HG03064 (cell line): ENCODE results near the gene PEX1.
"Not testable (repeated sequence)": the region's sequence is repeated elsewhere in the genome, so short reads cannot be mapped to it uniquely, and the experiment has no call there.

Experiments
- ATAC-seq: cut with Tn5 transposase; IDR thresholded peaks from one replicate; pipeline ENCODE4 v1.9.1; 2021; ENCODE audit warnings: low read depth; ENCODE audit not compliant: unreplicated experiment

PEX1 gene

DNA sequence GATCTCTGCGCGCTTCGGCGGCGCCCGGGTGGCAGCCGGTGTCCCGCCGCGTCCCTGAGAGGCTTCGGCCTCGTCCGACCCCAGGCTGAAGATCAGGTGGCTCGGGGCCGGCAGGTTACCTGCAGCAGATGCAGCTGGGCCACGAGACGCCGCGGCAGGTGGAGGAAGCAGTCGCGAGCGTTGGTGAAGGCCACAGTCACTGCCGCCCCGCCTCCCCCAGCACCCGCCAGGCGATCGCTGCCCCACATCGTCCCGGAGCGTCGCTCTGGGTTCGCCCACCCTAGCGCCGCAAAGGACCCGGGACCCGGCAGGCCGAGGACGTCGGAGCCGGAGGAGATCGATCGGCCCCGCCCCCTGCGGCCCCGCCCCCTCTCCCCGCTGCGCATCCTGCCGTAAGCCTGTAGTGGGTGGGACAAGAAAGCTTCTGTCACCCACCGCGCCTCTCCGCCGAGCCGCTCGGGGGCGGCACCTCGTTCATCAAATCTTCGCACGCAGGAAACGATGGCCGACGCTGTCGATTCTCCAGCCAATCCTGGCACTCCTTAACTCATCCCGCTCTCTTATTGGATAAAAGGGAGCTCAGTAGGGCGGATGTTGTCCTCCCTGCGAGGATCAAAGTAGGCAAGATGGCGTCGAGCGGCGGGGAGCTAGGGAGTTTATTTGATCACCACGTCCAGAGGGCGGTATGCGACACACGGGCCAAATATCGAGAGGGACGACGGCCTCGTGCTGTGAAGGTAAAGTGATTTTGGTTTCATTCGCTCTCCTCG, at the start of gene PEX1, which contains the start of gene RBM48:
Gene PEX1, minus strand, starts transcription at position 333 of the 770 bp plus-strand sequence. Its CDS starts 85 bp downstream, at position 248.
Gene RBM48, plus strand, starts transcription at position 608 of the 770 bp plus-strand sequence. Its CDS starts 19 bp downstream, at position 627.
- ATAC-seq: peak; percentile 92

DNA sequence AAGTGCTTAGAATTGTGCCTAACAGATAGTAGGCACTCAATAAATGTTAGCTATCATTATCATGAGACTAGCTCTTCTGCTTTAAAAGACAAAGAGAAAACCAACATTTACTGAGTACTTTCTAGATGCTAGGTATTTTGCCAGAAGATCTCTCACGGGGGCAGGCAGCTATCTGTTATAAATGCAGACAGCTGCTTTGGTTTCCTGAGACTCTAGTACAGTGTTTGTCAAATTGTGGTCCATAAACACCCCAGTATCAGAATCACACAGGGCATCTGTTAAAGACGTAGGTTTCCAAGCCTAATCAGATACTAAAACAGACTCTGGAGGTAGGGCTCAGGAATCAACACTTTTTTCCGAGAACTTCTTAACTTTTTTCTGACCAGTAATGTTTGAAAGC, 48.0 kb upstream of the PEX1 start:
- no peak for ATAC-seq

DNA sequence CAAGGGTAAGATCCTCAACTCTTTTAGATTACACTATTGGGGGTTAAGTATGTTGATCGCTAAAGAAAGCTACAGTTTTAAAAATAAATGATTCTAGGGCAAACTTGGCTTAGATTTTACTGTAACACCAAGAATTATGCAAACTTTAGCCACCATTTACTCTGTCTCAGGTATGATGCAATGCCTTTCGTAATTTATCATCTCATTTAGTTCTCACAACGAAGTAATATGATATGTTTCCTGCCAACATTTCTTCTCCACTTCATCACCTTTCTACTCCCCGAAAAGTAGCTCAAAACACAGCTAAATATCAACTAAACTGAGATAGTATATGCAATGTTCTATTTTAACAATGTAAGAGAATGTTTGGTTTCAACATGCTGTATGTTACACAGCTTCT, 40.8 kb upstream of the PEX1 start:
- no peak for ATAC-seq

DNA sequence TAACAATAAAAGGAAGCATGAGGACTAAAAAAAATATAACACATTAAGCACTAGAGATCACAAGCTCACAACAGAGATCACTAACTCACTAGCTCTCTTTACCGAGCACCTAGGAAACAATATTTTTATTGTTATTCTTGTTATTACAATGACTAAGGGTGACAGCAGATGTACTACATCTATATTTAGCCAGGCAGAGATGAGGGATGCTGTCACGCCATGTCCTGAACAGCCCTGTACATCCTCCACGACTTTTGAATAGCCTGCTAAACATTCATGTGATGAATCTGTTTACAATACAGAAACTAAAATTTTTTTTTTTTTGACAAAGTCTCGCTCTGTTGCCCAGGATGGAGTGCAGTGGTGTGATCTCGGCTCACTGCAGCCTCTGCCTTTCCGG, 39.1 kb upstream of the PEX1 start:
- ATAC-seq: no peak

DNA sequence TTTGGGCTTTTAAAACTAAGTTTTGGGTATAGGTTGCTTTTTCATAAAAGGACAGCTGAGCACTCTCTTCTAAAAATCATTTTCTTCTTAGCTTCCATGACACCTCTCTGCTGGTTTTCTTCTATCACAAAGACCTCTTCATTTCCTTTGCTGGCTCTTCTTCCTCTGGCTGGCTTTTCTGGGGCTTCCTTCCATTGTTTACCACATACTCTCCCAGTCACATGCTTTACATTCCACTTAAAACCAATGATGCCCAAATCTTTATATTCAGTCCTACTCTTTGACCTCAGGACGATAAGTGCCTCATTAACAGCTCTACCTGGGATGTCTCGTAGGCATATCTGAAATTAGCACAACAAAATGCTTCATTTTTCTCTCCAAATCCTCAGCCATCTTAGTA, 35.0 kb upstream of the PEX1 start:
- no peak for ATAC-seq

DNA sequence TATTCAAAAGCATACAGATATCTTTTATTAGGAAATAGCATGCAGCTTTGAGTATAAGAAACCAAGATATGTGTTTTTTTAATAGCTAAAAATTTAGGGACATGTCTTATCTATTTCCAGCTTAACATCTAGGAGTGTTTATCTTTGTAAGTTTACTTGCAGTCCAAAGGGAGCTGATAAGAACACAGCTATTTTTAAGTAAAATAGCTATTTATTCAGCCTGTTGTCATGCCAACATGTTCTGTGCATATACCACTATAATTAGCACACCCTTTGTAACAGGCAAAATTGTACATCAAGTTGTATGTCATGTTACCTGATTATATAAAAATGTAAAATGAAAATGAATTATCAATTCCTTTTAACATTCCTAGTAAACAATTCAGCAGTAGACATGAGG, 32.3 kb upstream of the PEX1 start:
- no peak for ATAC-seq

DNA sequence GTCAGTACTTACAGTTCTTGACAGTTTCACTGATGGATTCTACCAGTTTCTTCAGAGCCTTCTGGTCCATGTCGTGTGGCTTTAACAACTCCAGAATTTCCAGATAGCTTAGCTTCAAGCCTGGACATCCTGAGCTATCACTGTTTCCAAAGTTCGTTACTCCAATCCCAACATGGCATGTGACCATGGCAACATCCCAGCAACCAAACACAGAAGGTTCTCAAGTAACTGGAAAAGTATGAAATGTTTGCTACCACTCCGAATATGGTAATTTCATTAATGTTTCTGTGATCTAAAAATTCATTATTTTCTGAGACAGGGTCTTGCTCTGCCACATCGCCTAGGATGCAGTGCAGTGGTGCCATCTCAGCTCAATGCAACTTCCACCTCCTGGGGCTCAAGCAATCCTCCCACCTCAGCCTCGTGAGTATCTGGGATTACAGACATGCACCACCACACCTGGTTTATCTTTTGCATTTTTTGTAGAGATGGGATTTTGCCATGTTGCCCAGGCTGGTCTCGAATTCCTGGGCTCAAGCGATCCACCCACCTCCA, 29.6 kb upstream of the PEX1 start:
- ATAC-seq: no peak

DNA sequence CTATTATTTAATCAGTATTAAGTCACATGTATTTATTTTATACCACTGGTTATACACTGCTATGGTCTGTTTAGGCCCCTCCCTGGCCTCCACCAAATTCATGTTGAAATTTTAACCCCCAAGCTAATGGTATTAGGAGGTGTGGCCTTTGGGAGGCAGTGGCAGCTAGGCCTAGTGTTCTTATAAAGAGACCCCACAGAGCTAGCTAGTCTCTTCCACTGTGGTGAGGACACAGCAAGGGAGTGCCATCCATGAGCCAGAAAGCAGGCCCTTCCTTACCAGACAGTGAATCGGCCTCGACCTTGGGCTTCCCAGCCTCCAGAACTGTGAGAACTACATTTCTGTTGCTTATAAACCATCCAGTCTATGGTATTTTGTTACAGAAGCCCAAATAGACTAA, 28.9 kb upstream of the PEX1 start:
- ATAC-seq: no peak

DNA sequence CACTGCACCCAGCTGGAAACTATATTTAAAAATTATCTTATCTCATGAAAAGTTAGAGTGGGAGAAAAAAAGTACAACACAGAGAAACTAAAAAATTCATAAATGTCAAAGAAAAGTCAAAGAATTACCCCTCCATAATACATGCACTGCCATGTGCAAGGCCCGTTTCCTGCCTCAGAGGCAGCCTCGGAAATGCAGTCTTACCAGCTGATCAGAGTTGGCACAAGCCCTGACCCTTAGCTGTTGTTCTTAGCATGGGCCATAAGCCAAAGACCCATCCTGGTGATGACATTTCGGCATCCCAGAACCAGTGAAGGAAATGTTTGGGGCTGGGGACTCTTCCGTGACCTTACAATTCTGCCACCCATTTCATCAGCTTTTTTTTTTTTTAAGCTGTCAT, 21.9 kb upstream of the PEX1 start:
- no peak for ATAC-seq

DNA sequence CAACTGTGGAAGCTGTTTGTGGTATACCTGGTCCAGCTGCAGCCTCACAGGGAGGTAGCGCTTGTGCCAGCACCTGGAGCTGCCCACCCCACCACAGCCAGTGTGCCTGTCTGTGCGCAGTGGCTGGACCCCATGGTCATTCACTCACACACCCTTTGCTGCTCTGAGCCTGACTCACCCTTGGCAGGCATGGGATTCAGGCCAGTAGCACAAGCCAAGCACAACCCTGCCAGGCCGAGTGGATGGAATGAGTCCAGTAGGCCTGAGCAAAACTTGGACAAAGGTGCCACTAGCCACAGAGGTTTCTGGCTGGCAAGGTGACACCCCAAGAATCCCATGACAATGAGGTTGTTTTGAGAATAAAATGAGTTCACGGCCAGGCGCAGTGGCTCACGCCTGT, 19.3 kb upstream of the PEX1 start:
- no peak for ATAC-seq

DNA sequence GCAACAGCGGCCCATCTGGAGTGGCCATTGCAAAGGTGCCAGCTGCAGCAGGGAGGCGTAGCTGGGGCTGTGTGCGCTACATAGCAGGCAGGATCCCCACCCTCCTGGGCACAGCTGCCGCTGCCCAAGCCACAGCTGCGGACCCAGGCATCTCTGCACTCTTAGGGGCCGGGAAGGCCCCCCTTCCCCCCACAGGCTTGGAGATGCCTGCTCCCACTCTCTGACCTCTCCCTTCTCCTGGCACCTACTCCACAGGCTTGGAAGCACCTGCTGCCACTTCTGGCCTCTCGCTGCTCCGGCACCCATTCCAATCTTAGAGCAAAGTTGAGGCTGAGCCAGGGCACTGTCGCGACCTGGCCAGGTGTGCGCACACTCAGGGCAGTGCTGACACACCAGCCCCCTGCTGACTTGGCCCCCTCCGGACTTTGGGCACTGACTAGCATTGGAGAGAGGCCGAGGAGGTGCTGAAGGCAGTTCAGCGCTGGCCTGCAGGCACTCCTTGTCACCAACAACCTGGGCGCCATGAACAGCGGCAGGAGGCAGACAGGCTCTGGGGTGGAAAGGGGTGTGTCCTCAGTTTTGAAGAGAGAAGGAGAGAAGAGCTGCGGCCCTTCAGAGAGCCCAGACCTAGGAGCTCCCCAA, 18.7 kb upstream of the PEX1 start:
- ATAC-seq: no peak

DNA sequence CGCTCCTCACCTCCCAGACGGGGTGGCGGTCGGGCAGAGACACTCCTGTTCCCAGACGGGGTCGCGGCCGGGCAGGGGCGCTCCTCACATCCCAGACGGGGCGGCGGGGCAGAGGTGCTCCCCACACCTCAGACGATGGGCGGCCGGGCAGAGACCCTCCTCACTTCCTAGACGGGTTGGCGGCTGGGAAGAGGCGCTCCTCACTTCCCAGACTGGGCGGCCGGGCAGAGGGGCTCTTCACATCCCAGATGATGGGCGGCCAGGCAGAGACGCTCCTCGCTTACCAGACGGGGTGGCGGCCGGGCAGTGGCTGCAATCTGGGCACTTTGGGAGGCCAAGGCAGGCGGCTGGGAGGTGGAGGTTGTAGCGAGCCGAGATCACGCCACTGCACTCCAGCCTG, 16.8 kb upstream of the PEX1 start:
- not testable (repeated sequence) for ATAC-seq

DNA sequence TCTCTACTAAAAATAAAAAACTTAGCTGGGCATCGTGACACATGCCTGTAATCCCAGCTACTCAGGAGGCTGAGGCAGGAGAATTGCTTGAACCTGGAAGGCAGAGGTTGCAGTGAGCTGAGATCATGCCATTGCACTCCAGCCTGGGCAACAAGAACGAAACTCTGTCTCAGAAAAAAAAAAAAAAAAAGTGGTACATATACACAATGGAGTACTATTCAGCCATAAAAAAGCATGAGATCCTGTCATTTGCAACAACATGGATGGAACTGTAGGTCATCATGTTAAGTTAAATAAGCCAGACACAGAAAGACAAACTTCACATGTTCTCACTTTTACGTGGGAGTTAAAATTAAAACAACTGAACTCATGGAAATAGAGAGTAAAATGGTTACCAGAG, 15.2 kb upstream of the PEX1 start:
- ATAC-seq: not testable (repeated sequence)

DNA sequence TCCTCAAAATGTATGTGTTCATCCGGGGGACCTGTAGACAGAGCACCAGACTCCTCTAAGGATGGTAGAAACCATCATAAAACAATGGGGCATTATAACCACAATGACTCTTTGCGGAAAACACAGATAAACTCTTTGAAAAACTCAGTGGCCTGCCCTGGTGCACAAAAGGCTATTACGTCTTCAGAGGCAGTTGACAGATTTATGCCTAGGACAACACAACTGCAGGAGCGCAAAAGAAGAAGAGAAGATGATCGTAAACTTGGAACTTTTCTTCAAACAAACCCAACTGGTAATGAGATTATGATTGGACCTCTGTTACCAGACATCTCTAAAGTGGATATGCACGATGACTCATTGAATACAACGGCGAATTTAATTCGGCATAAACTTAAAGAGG, 6.3 kb upstream of the PEX1 start:
- no peak for ATAC-seq

DNA sequence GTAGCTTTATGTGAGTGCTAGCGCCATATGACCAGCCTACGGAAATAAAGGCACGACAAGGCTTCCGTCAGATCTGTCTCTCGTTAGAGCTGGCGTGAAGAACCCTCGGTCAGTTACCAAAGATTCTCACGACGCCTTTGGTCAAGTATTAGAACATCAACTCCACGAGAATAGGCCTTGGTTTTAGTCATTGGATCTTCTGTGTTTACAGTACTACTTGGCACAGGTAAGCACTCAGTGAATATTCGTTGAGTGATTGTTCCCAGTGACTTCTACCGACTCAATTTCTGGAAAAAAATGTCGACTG, 591 bp upstream of the PEX1 start:
- ATAC-seq: no peak

DNA sequence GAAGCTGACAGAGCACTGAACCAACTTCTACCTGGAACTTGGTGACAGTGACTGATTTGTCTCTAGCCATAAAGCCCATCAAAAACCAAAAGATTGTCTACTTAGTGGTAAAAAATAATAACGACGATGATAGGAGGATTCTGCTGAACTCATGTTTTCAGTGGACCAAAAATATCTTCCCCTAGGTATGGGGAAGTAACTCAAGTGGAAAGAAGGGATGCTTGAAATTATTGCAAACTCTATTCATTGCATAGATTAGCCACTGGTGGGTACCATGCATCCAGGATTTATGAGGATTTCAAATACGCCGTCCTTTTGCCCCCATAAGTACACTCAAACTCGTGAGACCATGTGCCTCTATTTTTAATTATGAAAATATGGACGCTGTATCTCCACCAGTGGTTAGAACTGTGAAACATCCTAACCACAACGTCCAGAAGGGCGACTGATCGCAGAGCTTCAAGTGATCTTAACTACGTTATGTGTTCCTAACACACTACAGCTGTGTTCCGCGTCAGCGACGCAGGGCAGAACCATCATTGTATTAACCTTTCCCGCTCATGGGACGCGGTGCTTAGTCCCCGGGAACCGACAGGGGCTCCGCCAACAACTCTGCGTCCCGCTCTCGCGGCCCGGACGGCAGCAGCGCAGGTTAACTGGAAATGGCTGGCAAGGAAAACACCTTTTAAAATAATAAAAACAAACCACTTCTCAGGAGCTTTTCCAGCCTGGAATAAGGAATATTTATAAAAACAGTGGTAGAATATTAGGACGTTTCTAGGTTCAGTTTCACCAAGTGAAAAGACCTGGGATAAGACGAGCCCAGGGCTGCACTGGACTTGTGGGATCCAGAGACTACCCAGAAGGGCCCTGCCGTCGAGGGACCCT, 776 bp downstream of the PEX1 start:
- ATAC-seq: peak; percentile 30

DNA sequence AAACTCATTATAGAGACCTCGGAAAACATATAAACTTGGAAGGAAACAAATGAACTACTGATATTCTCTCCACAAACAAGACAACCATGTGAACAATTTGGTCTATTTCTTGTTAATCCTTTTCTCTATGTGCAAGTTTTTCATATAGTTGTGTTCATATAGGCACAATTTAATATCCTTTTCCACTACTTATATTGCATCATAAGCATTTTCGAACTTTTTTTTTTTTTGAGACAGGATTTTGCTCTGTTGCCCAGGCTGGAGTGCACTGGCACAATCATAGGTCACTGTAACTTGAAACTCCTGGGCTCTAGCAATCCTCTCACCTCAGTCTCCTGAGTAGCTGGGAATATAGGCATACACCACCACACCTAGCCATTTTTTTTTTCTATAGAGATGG, 5.2 kb downstream of the PEX1 start:
- ATAC-seq: no peak

DNA sequence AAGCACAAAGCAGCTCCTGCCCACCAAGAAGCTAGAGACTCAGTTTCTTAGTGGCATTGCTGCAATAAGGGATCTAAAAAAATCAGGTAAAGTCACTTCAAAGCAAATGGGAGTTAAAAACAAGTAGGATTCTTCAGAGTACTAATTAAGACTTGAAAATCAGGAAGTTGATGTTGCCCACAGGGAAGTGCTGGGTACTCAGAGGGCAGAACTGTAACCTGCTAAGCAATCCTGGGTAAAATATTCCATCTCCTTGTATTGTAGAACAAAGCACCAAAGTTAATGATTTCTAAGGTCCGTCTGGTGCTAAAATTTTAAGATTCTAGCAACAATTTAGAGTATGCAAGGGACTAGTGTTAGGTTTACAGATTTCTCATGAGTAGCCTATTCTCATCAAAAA, 8.3 kb downstream of the PEX1 start:
- ATAC-seq: no peak

DNA sequence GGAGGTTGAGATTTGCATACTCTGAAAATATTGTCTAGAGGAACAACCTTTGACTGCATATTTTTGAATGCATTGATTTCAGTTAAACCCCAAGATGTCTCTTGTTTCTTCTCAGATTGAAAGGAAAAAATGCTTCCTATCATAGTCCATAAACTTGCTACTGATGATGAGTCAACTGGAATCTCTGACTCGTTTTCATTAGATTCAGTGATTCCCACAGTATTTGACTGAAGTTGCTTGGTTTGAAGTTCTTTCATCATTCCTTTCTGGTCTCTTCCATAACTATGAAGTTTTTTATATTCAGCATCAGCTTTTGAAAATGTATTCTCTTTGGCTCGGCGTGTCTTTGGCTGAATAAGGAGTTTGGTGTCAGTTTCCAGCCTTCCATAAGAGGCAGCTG, 10.7 kb downstream of the PEX1 start:
- ATAC-seq: no peak

DNA sequence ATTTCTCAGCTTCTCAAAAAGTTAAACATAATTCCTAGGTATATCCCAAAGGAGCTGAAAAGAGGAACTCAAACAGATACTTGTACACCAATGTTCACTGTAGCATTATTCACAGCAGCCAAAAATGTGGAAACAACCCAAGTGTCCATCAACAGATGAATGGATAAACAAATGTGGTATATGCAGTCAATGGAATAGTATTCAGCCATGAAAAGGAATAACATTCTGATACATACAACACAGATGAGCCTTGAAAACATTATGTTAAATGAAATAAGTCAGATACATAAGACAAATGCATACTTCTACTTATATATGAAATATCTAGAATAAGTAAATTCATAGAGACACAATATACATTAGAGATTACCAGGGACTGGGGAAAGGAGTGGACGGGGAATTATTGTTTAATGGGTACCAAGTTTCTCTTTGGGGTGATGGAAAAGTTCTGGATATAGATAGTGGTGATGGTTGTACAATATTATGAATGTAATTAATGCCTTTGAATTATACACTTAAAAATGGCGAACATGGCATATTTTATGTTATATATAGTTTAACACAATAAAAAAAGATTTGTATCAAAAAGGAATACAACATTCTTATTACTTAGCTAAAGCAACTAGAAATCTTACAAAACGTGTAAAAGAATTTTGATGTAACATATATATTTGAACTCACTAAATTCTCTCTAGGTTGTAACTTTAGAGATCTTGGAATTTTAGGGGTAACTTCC, 15.0 kb downstream of the PEX1 start:
- ATAC-seq: no peak
